GM12878 (cell line): Measurements from ENCODE around the gene PLA2G15. TPM values are rescaled to one million over a fixed set of nuclear protein-coding genes. Genes with fewer than 3 reads are reported as not detected.
A peak's percentile ranks its signal among the peaks of the same experiment; 100 is the strongest.

Experiments used
- CREB1 ChIP-seq: IDR thresholded peaks from 2 replicates; pipeline ENCODE4 v1.6.1; 2012; ENCODE audit warnings: low read depth, mild to moderate bottlenecking, inconsistent platforms
- NFYB ChIP-seq: IDR thresholded peaks from 2 replicates; pipeline ENCODE4 v1.6.1; 2011; ENCODE audit warnings: low read depth, mild to moderate bottlenecking, low read length, improper control_type of control experiment, moderate library complexity; ENCODE audit not compliant: insufficient read depth
- polyA plus RNA-seq, 11 experiments: library from polyadenylated mRNA; depleted of rRNA in 4 of 11; unstranded in 6 of 11; stranded (reverse) in 5 of 11; fragments of >200 nt; fragmentation: Nextera tagmentation in 4 of 11; fragmentation: Illumina TruSeq in 1 of 11; extraction: Ambion mirVana in 4 of 11; extraction: Trizol in 1 of 11; gene quantifications; 1 replicate in 1 of 11; 2 replicates in 10 of 11; pipeline versions ENCODE4 v1.2.1 to v1.2.3, GENCODE V29; 2011 to 2016; ENCODE audit warnings: inconsistent platforms in 2 of 11, missing spikeins in 2 of 11, low read depth in 1 of 11
- total RNA-seq, 4 experiments: library from RNA; depleted of rRNA in 3 of 4; stranded (reverse); fragments of >200 nt in 3 of 4; fragmentation: Illumina TruSeq in 1 of 4; extraction: Trizol in 1 of 4; gene quantifications; 2 replicates each; pipeline versions ENCODE4 v1.2.1 to v1.2.3, GENCODE V29; 2013 to 2021
- TF ChIP-seq, protein P1 (sequence below): fragments of 450-650 bp; IDR thresholded peaks from 2 replicates; pipeline ENCODE4 v1.6.1; 2017; ENCODE audit warnings: mild to moderate bottlenecking, moderate library complexity
- TF ChIP-seq, protein P2 (sequence below): fragments of 450-650 bp; IDR thresholded peaks from 2 replicates; pipeline ENCODE4 v1.6.1; 2018; ENCODE audit warnings: mild to moderate bottlenecking, low read depth, moderate library complexity; ENCODE audit not compliant: partially characterized antibody
- TF ChIP-seq, protein P3 (sequence below): fragments of 450-650 bp; IDR thresholded peaks from 2 replicates; pipeline ENCODE4 v1.6.1; 2017; ENCODE audit warnings: mild to moderate bottlenecking, low read depth, inconsistent platforms; ENCODE audit not compliant: poor library complexity, severe bottlenecking
- TF ChIP-seq, protein P4 (sequence below): fragments of 450-650 bp; IDR thresholded peaks from 2 replicates; pipeline ENCODE4 v1.6.1; 2017; ENCODE audit warnings: mild to moderate bottlenecking, moderate library complexity
- TF ChIP-seq, protein P5 (sequence below): fragments of 450-650 bp; IDR thresholded peaks from 2 replicates; pipeline ENCODE4 v1.6.1; 2016; ENCODE audit warnings: mild to moderate bottlenecking, moderate library complexity, borderline replicate concordance

Gene PLA2G15
- total and polyA plus RNA-seq, 10 of the 15 experiments (the other 5 are each of a cell fraction or from before 2014, with no cell fraction given), result 0.31 to 9.4 (median 6.8) TPM

DNA sequence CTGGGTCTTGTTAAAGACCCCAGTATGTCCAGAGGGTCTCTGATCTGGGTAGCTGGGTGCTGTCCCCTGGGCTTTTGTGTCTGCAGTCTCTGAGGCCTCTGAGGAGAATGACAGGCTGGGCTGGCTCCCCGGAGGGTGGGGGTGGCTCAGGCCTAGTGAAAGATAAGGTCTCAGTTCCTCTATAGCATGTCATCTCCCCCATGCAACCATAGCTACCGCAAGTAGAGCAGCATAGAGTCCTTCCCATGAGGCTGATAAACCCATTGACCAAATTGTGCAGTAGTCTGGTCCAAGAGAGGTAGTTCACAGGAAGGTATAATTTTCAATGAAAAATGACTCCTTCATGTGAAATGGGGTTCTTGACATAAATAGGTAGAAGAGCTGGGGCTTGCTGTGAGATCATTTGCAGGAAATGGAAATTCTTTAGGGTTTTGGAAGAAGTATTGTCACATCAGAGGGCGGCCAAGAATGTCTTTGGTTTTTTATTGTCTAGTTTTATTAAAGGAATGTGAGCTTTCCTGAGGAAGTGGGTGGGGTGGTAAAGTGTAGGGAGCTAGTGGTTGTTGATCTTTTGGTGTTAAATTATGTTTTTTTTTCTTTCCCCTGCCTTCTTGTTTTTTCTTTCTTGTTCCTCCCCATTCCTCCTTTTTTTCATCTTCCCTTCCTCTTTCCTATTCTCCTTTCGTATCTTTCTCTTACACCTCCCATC lies 44.6 kb downstream of the PLA2G15 start (continued):
- TF ChIP-seq, protein P1, sequence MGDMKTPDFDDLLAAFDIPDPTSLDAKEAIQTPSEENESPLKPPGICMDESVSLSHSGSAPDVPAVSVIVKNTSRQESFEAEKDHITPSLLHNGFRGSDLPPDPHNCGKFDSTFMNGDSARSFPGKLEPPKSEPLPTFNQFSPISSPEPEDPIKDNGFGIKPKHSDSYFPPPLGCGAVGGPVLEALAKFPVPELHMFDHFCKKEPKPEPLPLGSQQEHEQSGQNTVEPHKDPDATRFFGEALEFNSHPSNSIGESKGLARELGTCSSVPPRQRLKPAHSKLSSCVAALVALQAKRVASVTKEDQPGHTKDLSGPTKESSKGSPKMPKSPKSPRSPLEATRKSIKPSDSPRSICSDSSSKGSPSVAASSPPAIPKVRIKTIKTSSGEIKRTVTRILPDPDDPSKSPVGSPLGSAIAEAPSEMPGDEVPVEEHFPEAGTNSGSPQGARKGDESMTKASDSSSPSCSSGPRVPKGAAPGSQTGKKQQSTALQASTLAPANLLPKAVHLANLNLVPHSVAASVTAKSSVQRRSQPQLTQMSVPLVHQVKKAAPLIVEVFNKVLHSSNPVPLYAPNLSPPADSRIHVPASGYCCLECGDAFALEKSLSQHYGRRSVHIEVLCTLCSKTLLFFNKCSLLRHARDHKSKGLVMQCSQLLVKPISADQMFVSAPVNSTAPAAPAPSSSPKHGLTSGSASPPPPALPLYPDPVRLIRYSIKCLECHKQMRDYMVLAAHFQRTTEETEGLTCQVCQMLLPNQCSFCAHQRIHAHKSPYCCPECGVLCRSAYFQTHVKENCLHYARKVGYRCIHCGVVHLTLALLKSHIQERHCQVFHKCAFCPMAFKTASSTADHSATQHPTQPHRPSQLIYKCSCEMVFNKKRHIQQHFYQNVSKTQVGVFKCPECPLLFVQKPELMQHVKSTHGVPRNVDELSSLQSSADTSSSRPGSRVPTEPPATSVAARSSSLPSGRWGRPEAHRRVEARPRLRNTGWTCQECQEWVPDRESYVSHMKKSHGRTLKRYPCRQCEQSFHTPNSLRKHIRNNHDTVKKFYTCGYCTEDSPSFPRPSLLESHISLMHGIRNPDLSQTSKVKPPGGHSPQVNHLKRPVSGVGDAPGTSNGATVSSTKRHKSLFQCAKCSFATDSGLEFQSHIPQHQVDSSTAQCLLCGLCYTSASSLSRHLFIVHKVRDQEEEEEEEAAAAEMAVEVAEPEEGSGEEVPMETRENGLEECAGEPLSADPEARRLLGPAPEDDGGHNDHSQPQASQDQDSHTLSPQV, result 0 out of 2 replicates have a peak, but pooled peaks have one; percentile 18
- TF ChIP-seq, protein P2, sequence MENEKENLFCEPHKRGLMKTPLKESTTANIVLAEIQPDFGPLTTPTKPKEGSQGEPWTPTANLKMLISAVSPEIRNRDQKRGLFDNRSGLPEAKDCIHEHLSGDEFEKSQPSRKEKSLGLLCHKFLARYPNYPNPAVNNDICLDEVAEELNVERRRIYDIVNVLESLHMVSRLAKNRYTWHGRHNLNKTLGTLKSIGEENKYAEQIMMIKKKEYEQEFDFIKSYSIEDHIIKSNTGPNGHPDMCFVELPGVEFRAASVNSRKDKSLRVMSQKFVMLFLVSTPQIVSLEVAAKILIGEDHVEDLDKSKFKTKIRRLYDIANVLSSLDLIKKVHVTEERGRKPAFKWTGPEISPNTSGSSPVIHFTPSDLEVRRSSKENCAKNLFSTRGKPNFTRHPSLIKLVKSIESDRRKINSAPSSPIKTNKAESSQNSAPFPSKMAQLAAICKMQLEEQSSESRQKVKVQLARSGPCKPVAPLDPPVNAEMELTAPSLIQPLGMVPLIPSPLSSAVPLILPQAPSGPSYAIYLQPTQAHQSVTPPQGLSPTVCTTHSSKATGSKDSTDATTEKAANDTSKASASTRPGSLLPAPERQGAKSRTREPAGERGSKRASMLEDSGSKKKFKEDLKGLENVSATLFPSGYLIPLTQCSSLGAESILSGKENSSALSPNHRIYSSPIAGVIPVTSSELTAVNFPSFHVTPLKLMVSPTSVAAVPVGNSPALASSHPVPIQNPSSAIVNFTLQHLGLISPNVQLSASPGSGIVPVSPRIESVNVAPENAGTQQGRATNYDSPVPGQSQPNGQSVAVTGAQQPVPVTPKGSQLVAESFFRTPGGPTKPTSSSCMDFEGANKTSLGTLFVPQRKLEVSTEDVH, result no peak
- TF ChIP-seq, protein P3, sequence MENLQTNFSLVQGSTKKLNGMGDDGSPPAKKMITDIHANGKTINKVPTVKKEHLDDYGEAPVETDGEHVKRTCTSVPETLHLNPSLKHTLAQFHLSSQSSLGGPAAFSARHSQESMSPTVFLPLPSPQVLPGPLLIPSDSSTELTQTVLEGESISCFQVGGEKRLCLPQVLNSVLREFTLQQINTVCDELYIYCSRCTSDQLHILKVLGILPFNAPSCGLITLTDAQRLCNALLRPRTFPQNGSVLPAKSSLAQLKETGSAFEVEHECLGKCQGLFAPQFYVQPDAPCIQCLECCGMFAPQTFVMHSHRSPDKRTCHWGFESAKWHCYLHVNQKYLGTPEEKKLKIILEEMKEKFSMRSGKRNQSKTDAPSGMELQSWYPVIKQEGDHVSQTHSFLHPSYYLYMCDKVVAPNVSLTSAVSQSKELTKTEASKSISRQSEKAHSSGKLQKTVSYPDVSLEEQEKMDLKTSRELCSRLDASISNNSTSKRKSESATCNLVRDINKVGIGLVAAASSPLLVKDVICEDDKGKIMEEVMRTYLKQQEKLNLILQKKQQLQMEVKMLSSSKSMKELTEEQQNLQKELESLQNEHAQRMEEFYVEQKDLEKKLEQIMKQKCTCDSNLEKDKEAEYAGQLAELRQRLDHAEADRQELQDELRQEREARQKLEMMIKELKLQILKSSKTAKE, result no peak
- TF ChIP-seq, protein P4, sequence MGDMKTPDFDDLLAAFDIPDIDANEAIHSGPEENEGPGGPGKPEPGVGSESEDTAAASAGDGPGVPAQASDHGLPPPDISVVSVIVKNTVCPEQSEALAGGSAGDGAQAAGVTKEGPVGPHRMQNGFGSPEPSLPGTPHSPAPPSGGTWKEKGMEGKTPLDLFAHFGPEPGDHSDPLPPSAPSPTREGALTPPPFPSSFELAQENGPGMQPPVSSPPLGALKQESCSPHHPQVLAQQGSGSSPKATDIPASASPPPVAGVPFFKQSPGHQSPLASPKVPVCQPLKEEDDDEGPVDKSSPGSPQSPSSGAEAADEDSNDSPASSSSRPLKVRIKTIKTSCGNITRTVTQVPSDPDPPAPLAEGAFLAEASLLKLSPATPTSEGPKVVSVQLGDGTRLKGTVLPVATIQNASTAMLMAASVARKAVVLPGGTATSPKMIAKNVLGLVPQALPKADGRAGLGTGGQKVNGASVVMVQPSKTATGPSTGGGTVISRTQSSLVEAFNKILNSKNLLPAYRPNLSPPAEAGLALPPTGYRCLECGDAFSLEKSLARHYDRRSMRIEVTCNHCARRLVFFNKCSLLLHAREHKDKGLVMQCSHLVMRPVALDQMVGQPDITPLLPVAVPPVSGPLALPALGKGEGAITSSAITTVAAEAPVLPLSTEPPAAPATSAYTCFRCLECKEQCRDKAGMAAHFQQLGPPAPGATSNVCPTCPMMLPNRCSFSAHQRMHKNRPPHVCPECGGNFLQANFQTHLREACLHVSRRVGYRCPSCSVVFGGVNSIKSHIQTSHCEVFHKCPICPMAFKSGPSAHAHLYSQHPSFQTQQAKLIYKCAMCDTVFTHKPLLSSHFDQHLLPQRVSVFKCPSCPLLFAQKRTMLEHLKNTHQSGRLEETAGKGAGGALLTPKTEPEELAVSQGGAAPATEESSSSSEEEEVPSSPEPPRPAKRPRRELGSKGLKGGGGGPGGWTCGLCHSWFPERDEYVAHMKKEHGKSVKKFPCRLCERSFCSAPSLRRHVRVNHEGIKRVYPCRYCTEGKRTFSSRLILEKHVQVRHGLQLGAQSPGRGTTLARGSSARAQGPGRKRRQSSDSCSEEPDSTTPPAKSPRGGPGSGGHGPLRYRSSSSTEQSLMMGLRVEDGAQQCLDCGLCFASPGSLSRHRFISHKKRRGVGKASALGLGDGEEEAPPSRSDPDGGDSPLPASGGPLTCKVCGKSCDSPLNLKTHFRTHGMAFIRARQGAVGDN, result peak; percentile 88
- TF ChIP-seq CREB1, result peak; percentile 52
- TF ChIP-seq NFYB, result no peak
- TF ChIP-seq, protein P5, sequence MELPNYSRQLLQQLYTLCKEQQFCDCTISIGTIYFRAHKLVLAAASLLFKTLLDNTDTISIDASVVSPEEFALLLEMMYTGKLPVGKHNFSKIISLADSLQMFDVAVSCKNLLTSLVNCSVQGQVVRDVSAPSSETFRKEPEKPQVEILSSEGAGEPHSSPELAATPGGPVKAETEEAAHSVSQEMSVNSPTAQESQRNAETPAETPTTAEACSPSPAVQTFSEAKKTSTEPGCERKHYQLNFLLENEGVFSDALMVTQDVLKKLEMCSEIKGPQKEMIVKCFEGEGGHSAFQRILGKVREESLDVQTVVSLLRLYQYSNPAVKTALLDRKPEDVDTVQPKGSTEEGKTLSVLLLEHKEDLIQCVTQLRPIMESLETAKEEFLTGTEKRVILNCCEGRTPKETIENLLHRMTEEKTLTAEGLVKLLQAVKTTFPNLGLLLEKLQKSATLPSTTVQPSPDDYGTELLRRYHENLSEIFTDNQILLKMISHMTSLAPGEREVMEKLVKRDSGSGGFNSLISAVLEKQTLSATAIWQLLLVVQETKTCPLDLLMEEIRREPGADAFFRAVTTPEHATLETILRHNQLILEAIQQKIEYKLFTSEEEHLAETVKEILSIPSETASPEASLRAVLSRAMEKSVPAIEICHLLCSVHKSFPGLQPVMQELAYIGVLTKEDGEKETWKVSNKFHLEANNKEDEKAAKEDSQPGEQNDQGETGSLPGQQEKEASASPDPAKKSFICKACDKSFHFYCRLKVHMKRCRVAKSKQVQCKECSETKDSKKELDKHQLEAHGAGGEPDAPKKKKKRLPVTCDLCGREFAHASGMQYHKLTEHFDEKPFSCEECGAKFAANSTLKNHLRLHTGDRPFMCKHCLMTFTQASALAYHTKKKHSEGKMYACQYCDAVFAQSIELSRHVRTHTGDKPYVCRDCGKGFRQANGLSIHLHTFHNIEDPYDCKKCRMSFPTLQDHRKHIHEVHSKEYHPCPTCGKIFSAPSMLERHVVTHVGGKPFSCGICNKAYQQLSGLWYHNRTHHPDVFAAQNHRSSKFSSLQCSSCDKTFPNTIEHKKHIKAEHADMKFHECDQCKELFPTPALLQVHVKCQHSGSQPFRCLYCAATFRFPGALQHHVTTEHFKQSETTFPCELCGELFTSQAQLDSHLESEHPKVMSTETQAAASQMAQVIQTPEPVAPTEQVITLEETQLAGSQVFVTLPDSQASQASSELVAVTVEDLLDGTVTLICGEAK, result no peak
